GM21528 (cell line): Measurements from ENCODE around the gene EIF4G3.
"Not testable (repeated sequence)": the region's sequence is repeated elsewhere in the genome, so short reads cannot be mapped to it uniquely, and the experiment has no call there.

Source experiments
- ATAC-seq: cut with Tn5 transposase; IDR thresholded peaks from one replicate; pipeline ENCODE4 v1.9.1; 2021; ENCODE audit warnings: mild to moderate bottlenecking, moderate library complexity; ENCODE audit not compliant: unreplicated experiment, low FRiP score

EIF4G3 gene

GRCh38 chr1:21106709-21107108 lies 70.0 kb downstream of the EIF4G3 start:
- ATAC-seq: no peak

GRCh38 chr1:21106238-21106637 lies 70.5 kb downstream of the EIF4G3 start:
- no peak for ATAC-seq

- ATAC-seq: no peak
These were observed 70.9 kb downstream of the EIF4G3 start for GRCh38 chr1:21105807-21106206.

DNA sequence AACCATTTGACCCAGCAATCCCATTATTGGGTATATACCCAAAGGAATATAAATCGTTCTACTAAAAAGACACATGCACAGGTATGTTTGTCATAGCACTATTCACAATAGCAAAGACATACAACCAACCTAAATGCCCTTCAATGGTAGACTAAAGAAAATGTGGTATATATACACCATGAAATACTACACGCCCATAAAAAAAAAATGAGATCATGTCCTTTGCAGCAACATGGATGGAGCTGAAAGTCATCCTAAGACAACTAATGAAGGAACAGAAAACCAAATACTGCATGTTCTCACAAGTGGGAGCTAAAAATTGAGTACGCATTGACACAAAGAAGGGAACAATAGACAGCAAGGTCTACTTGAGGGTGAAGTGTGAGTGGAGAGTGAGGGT lies 72.0 kb downstream of the EIF4G3 start:
- ATAC-seq: no peak

- no peak for ATAC-seq
These were observed 76.2 kb downstream of the EIF4G3 start for GRCh38 chr1:21100481-21100921.

GRCh38 chr1:21099869-21100131 lies 76.9 kb downstream of the EIF4G3 start:
- ATAC-seq: no peak

DNA sequence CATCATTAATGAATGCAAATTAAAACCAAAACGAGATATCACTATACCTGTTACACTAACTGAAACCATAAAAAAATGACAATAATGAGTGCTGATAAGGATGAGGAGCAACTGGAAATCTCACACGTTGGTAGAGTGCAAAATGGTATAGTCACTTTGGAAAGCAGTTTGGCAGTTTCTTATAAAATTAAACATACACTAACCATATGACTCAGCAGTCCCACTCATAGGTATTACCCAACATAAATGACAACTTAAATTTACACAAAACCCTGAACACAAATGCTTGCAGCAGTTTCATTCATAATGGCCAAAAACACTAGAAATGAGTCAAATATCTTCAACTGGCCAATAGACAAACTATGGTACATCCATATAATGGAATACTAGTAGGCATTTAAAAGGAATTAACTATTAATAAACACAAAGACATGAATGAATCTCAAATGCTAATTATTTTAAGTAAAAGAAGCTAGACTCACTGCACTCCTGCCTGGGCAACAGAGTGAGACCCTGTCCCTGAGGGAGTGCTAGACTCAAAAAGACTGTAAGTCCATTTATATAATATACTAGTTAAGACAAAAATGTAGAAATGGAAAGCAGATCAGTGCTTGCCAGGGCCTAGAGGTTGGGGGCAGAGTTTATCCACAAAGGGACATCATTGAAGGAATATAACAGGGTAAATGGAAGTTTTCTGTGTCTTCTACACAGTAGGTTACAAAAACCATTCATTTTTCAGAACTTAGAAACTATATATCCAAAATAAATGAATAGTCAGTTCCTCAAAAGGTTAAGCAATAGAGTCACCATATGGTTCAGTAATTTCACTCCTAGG lies 77.4 kb downstream of the EIF4G3 start:
- ATAC-seq: no peak

DNA sequence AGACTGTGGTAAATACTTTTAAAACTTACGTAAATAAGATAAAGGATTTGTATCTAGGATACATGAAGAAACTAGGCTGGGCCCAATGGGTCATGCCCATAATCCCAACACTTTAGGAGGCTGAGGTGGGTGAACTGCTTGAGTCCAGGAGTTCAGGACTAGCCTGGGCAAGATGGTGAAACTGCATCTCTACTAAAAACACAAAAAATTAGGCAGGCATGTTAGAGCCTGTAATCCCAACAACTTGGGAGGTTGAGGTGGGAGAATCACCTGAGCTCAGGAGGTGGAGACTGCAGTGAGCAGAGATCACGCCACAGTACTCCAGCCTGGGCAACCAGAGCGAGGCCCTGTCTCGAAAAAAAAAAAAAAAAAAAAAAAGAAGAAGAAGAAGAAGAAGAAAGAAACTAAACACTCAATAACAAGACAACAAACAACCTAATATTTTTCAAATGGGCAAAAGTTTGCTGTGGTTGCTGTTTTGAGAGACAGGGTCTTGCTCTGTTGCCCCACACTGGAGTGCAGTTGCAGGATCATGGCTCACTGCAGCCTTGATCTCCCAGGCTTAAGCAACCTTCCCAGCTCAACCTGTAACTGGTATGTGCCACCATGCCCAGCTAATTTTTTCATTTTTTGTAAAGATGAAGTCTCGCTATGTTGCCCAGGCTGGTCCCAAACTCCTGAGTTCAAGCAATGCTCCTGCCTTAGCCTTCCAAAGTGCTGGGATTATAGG lies 78.3 kb downstream of the EIF4G3 start:
- ATAC-seq: no peak

DNA sequence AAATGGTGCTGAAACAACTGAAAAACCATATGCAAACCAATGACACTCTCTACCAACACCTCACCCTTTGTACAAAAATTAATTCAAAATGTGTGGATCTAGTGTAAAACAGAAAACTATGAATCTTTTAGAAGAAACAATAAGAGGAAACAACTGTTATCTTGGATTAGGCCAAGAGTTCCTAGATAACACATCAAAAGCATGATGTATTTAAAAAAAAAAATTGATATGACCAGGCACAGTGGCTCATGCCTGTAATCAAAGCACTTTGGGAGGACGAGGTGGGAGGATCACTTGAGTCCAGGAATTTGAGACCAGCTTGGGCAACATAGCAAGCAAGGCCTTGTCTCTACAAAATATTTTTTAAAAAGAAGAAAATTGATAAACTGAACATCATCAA lies 79.0 kb downstream of the EIF4G3 start:
- no peak for ATAC-seq

DNA sequence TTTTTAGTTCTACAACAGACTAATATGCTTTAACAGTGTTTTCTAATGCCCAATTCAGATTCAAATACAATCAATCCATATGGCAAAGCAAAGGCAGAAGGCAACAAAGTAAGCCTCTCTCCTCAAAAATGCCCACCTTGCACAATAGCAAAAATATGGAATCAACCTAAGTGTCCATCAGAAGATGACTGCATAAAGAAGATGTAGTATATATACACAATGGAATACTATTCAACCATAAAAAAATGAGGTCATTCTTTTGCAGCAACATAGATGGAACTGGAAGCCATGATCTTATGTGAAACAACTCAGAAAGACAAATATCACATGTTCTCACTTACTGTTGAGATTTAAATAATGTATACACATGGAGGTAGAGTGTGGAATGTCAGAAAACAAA lies 80.7 kb downstream of the EIF4G3 start:
- ATAC-seq: no peak

DNA sequence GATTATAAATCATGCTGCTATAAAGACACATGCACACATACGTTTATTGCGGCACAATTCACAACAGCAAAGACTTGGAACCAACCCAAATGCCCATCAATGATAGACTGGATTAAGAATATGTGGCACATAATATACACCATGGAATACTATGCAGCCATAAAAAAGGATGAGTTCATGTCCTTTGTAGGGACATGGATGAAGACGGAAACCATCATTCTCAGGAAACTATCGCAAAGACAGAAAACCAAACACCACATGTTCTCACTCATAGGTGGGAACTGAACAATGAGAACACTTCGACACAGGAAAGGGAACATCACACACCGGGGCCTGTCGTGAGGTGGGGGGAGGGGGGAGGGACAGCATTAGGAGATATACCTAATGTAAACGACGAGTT lies 82.4 kb downstream of the EIF4G3 start:
- ATAC-seq: not testable (repeated sequence)

- not testable (repeated sequence) for ATAC-seq
These were observed 83.3 kb downstream of the EIF4G3 start for GRCh38 chr1:21093271-21093958.

DNA sequence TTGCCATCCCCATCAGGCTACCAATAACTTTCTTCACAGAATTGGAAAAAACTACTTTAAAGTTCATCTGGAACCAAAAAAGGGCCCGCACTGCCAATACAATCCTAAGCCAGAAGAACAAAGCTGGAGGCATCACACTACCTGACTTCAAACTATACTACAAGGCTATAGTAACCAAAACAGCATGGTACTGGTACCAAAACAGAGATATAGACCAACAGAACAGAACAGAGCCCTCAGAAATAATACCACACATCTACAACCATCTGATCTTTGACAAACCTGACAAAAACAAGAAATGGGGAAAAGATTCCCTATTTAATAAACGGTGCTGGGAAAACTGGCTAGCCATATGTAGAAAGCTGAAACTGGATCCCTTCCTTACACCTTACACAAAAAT lies 84.2 kb downstream of the EIF4G3 start:
- ATAC-seq: not testable (repeated sequence)

GRCh38 chr1:21091053-21091690 lies 85.5 kb downstream of the EIF4G3 start:
- not testable (repeated sequence) for ATAC-seq

GRCh38 chr1:21090463-21090862 lies 86.2 kb downstream of the EIF4G3 start:
- no peak for ATAC-seq

GRCh38 chr1:21089731-21090130 lies 87.0 kb downstream of the EIF4G3 start:
- no peak for ATAC-seq

GRCh38 chr1:21089299-21089698 lies 87.4 kb downstream of the EIF4G3 start:
- ATAC-seq: no peak

GRCh38 chr1:21084111-21084810 lies 92.4 kb downstream of the EIF4G3 start:
- no peak for ATAC-seq

- no peak for ATAC-seq
These were observed 94.6 kb downstream of the EIF4G3 start for GRCh38 chr1:21082073-21082472.

- no peak for ATAC-seq
These were observed 99.6 kb downstream of the EIF4G3 start for GRCh38 chr1:21077085-21077484.
